Sigmoid colon (tissue), 4 donors: ENCODE measurements around the gene MVB12B.

Source experiments
- CTCF ChIP-seq, 4 experiments: fragments of 450-650 bp in 3 of 4; fragments of 200-600 bp in 1 of 4; IDR thresholded peaks; one replicate each; pipeline ENCODE4 v1.5.1; 2016 to 2019; ENCODE audit warnings: antibody characterized with exemption in 4 of 4, mild to moderate bottlenecking in 3 of 4, moderate library complexity in 2 of 4
- POLR2AphosphoS5 ChIP-seq, 4 donors: sonication (generic); formaldehyde crosslinking; IDR thresholded peaks; one replicate each; pipeline ENCODE4 v1.6.1; 2017; ENCODE audit warnings: antibody characterized with exemption in 4 of 4

- TF ChIP-seq CTCF (IDR thresholded peaks at IDR 0.05): no peak
- no peak for TF ChIP-seq POLR2AphosphoS5 (IDR thresholded peaks at IDR 0.05)
Measured at GRCh38 chr9:126295936-126296600, 30.6 kb upstream of the MVB12B start.
